WTC11 (cell line): Measurements from ENCODE around the gene NCKAP5. TPM values are rescaled to one million over a fixed set of nuclear protein-coding genes. Genes with fewer than 3 reads are reported as not detected.

Experiments
- ATAC-seq: fragments of 200-7000 bp; cut with Tn5 transposase; 2 replicates; pipeline ENCODE4 v1.10.0; 2021; ENCODE audit warnings: mild to moderate bottlenecking, moderate library complexity
- CTCF ChIA-PET: fragments of 300-600 bp; sonication (Branson Sonifier 250); formaldehyde crosslinking; loops from one replicate; lab custom pipeline; 2021; ENCODE audit warnings: antibody characterized with exemption; lab: Charles Lee
- POLR2A ChIA-PET: fragments of 350-600 bp; sonication (Branson Sonifier 250); formaldehyde crosslinking; loops from one replicate; lab custom pipeline; 2021; ENCODE audit warnings: antibody characterized with exemption; lab: Charles Lee
- DNase-seq: peaks from one replicate; pipeline ENCODE4 v3.0.0; 2021; ENCODE audit warnings: low spot score
- H3K27ac Mint-ChIP-seq: 2 replicates; pipeline ENCODE4 v1.8.0; 2021; ENCODE audit warnings: mixed read lengths
- H3K27me3 Mint-ChIP-seq: 2 replicates; pipeline ENCODE4 v1.8.0; 2021; ENCODE audit warnings: low read depth, mild to moderate bottlenecking, moderate library complexity, mixed read lengths
- H3K36me3 Mint-ChIP-seq: 2 replicates; pipeline ENCODE4 v1.8.0; 2021; ENCODE audit warnings: mixed read lengths
- H3K4me1 Mint-ChIP-seq: 2 replicates; pipeline ENCODE4 v1.8.0; 2022; ENCODE audit warnings: mixed read lengths
- H3K4me3 Mint-ChIP-seq: 2 replicates; pipeline ENCODE4 v1.8.0; 2021; ENCODE audit warnings: mild to moderate bottlenecking, moderate library complexity, mixed read lengths
- H3K9me3 Mint-ChIP-seq: 2 replicates; pipeline ENCODE4 v1.8.0; 2021; ENCODE audit warnings: mixed read lengths
- ELF4 ChIP-seq: sonication (generic); formaldehyde crosslinking; IDR thresholded peaks from 2 replicates; pipeline ENCODE4 v1.8.1; 2022; ENCODE audit warnings: low read depth, mild to moderate bottlenecking, moderate library complexity, missing genetic modification reagents
- EMX1 ChIP-seq: fragments of 250-450 bp; sonication (Bioruptor Pico); IDR thresholded peaks from 2 replicates; pipeline ENCODE4 v1.8.0; 2021; ENCODE audit warnings: mild to moderate bottlenecking
- JAZF1 ChIP-seq: fragments of 250-450 bp; sonication (Bioruptor Pico); IDR thresholded peaks from 2 replicates; pipeline ENCODE4 v1.9.0; 2021; ENCODE audit warnings: moderate library complexity, mild to moderate bottlenecking, inconsistent platforms
- KAT7 ChIP-seq: sonication (generic); formaldehyde crosslinking; IDR thresholded peaks from 2 replicates; pipeline ENCODE4 v1.8.1; 2023; ENCODE audit warnings: missing genetic modification reagents, mild to moderate bottlenecking, borderline replicate concordance
- MXD4 ChIP-seq: fragments of 250-450 bp; sonication (Bioruptor Pico); IDR thresholded peaks from 2 replicates; pipeline ENCODE4 v1.8.0; 2021; ENCODE audit warnings: mild to moderate bottlenecking, moderate library complexity, borderline replicate concordance
- NFATC4 ChIP-seq: fragments of 250-450 bp; sonication (Bioruptor Pico); IDR thresholded peaks from 2 replicates; pipeline ENCODE4 v1.9.0; 2021; ENCODE audit warnings: mild to moderate bottlenecking
- NR3C1 ChIP-seq: sonication (generic); formaldehyde crosslinking; conservative IDR thresholded peaks from 2 replicates; pipeline ENCODE4 v1.8.1; 2023; ENCODE audit warnings: low read depth, mild to moderate bottlenecking, missing genetic modification reagents
- OVOL2 ChIP-seq: fragments of 250-450 bp; sonication (Bioruptor Pico); IDR thresholded peaks from 2 replicates; pipeline ENCODE4 v1.9.0; 2021; ENCODE audit warnings: mild to moderate bottlenecking, borderline replicate concordance
- RORB ChIP-seq: fragments of 250-450 bp; sonication (Bioruptor Pico); IDR thresholded peaks from 2 replicates; pipeline ENCODE4 v1.9.0; 2021; ENCODE audit warnings: mild to moderate bottlenecking
- SMAD3 ChIP-seq: sonication (generic); formaldehyde crosslinking; IDR thresholded peaks from 2 replicates; pipeline ENCODE4 v1.8.0; 2022; ENCODE audit warnings: missing genetic modification reagents, mild to moderate bottlenecking, borderline replicate concordance
- SP1 ChIP-seq: sonication (generic); formaldehyde crosslinking; conservative IDR thresholded peaks from 2 replicates; pipeline ENCODE4 v1.8.1; 2022; ENCODE audit warnings: missing genetic modification reagents
- ZNF219 ChIP-seq: sonication (generic); formaldehyde crosslinking; IDR thresholded peaks from 2 replicates; pipeline ENCODE4 v1.8.0; 2023; ENCODE audit warnings: missing genetic modification reagents, mild to moderate bottlenecking, borderline replicate concordance
- ZNF232 ChIP-seq: sonication (generic); formaldehyde crosslinking; IDR thresholded peaks from 2 replicates; pipeline ENCODE4 v1.8.0; 2022; ENCODE audit warnings: mild to moderate bottlenecking, missing genetic modification reagents
- total RNA-seq: library from RNA; stranded (reverse); gene quantifications from 3 replicates; pipeline ENCODE4 v1.2.3, GENCODE V29; 2021
- TF ChIP-seq, protein P1 (sequence below): sonication (generic); formaldehyde crosslinking; IDR thresholded peaks from 2 replicates; pipeline ENCODE4 v1.8.1; 2023; ENCODE audit warnings: mild to moderate bottlenecking, missing genetic modification reagents, moderate library complexity
- TF ChIP-seq, protein P2 (sequence below): fragments of 250-450 bp; sonication (Bioruptor Pico); conservative IDR thresholded peaks from 2 replicates; pipeline ENCODE4 v1.9.0; 2021; ENCODE audit warnings: mild to moderate bottlenecking
- TF ChIP-seq, protein P3 (sequence below): fragments of 250-450 bp; sonication (Bioruptor Pico); IDR thresholded peaks from 2 replicates; pipeline ENCODE4 v1.9.0; 2021; ENCODE audit warnings: moderate library complexity, mild to moderate bottlenecking, inconsistent platforms, borderline replicate concordance
- TF ChIP-seq, protein P4 (sequence below): sonication (generic); formaldehyde crosslinking; conservative IDR thresholded peaks from 2 replicates; pipeline ENCODE4 v1.8.1; 2023; ENCODE audit warnings: mild to moderate bottlenecking, low read depth, missing genetic modification reagents, moderate library complexity
- TF ChIP-seq, protein P5 (sequence below): sonication (generic); formaldehyde crosslinking; IDR thresholded peaks from 2 replicates; pipeline ENCODE4 v1.8.1; 2023; ENCODE audit warnings: mild to moderate bottlenecking, missing genetic modification reagents, borderline replicate concordance
- TF ChIP-seq, protein P6 (sequence below): sonication (generic); formaldehyde crosslinking; IDR thresholded peaks from 2 replicates; pipeline ENCODE4 v1.8.0; 2022; ENCODE audit warnings: mild to moderate bottlenecking, missing genetic modification reagents
- TF ChIP-seq, protein P7 (sequence below): sonication (generic); formaldehyde crosslinking; IDR thresholded peaks from 2 replicates; pipeline ENCODE4 v1.8.0; 2023; ENCODE audit warnings: missing genetic modification reagents

The NCKAP5 gene
- total RNA-seq, 1 experiment from 2014 or later, result 0.55 TPM

DNA sequence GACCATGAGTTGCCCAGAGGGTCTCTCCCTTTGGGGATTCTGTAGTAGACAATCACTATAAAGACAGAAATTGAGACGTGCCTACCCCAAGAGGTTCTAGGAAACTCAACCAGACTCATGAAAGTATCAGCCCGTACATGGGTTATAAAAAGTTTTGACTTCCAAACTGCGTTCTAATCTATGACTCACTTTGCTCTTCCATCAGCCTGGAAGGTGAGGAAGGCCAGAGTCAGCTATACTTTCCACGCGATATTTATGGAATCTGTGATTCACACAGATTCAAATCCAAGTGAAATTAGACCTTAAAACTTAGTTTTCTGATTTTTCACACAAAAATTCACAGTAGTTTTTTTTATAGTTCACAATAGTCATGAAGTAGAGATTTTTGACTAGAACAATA lies 890.6 kb downstream of the NCKAP5 start:
- DNase-seq (no peak), ATAC-seq (no peak)
- TF ChIP-seq MXD4 (CRISPR knock-in tag), result no peak
- TF ChIP-seq ZNF232 (CRISPR knock-in tag), result no peak
- TF ChIP-seq, protein P1, sequence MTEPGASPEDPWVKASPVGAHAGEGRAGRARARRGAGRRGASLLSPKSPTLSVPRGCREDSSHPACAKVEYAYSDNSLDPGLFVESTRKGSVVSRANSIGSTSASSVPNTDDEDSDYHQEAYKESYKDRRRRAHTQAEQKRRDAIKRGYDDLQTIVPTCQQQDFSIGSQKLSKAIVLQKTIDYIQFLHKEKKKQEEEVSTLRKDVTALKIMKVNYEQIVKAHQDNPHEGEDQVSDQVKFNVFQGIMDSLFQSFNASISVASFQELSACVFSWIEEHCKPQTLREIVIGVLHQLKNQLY (CRISPR knock-in tag), result no peak
- no peak for TF ChIP-seq ZNF219 (CRISPR knock-in tag)
- TF ChIP-seq NFATC4, result no peak
- TF ChIP-seq, protein P2, sequence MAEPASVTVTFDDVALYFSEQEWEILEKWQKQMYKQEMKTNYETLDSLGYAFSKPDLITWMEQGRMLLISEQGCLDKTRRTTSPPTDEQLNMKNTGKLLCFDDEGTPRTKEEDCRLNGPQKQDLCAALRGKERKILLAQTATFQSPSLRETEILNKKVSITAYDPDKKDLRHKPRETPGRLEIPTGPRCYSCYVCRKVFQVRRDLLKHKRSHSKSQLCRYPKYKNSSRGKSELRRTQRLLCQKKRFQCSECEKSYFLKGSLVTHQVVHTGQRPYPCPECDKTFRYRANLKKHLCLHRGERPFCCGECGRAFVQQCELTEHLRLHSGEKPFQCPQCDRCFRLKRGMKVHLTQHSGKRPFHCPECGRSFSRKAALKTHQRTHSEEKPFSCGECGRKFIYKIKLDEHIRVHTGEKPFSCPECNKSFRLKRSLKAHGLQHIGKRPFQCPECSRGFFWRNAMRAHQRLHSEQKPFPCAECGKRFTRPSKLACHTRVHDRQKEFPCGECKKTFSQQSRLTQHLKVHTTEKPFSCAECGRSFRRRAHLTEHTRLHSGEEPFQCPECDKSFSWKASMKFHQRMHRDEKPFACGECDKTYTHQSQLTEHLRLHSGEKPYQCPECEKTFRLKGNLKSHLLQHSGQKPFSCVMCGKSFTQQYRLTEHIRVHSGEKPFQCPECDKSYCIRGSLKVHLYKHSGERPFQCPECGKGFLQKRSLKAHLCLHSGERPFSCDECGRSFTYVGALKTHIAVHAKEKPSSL (CRISPR knock-in tag), result no peak
- TF ChIP-seq ELF4 (CRISPR knock-in tag), result no peak
- TF ChIP-seq, protein P3, sequence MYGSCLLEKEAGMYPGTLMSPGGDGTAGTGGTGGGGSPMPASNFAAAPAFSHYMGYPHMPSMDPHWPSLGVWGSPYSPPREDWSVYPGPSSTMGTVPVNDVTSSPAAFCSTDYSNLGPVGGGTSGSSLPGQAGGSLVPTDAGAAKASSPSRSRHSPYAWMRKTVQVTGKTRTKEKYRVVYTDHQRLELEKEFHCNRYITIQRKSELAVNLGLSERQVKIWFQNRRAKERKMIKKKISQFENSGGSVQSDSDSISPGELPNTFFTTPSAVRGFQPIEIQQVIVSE (CRISPR knock-in tag), result no peak
- no peak for TF ChIP-seq KAT7 (CRISPR knock-in tag)
- TF ChIP-seq EMX1 (CRISPR knock-in tag), result no peak
- TF ChIP-seq, protein P4, sequence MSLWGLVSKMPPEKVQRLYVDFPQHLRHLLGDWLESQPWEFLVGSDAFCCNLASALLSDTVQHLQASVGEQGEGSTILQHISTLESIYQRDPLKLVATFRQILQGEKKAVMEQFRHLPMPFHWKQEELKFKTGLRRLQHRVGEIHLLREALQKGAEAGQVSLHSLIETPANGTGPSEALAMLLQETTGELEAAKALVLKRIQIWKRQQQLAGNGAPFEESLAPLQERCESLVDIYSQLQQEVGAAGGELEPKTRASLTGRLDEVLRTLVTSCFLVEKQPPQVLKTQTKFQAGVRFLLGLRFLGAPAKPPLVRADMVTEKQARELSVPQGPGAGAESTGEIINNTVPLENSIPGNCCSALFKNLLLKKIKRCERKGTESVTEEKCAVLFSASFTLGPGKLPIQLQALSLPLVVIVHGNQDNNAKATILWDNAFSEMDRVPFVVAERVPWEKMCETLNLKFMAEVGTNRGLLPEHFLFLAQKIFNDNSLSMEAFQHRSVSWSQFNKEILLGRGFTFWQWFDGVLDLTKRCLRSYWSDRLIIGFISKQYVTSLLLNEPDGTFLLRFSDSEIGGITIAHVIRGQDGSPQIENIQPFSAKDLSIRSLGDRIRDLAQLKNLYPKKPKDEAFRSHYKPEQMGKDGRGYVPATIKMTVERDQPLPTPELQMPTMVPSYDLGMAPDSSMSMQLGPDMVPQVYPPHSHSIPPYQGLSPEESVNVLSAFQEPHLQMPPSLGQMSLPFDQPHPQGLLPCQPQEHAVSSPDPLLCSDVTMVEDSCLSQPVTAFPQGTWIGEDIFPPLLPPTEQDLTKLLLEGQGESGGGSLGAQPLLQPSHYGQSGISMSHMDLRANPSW (CRISPR knock-in tag), result no peak
- TF ChIP-seq SMAD3 (CRISPR knock-in tag), result no peak
- TF ChIP-seq RORB, result no peak
- TF ChIP-seq JAZF1 (CRISPR knock-in tag), result no peak
- no peak overlapping the region for H3K4me3 Mint-ChIP-seq
- POLR2A ChIA-PET, result no interaction called here
- no peaks in the 10 kb centered on the region for H3K36me3 Mint-ChIP-seq
- CTCF ChIA-PET, result no interaction called here
- no peaks in the 10 kb centered on the region for H3K4me1 Mint-ChIP-seq
- peaks cover 74% of the 10 kb centered on the region for H3K27me3 Mint-ChIP-seq
- H3K27ac Mint-ChIP-seq, result no peak overlapping the region
- H3K9me3 Mint-ChIP-seq, result no peaks in the 10 kb centered on the region

DNA sequence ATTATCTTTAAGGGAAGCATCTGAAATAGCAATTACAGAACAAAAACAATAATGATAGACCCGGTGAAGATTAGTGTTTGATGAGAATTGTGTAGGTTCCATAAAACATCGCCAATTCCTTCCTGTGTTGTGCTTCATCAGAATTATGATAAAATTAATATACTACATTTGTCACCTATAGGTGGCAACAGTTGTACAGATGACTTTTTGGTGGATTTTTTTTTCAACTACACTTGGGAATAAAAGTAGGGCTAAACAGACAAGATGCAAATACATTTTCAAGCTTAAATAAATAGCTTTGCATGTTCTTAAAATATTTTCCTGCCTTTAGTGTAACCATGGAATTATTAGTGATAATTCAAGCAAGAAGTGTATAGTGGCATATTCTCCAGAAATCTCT lies 891.3 kb downstream of the NCKAP5 start:
- POLR2A ChIA-PET, result no interaction called here
- H3K27me3 Mint-ChIP-seq, result peaks cover 81% of the 10 kb centered on the region
- ATAC-seq, result no peak
- TF ChIP-seq, protein P5, sequence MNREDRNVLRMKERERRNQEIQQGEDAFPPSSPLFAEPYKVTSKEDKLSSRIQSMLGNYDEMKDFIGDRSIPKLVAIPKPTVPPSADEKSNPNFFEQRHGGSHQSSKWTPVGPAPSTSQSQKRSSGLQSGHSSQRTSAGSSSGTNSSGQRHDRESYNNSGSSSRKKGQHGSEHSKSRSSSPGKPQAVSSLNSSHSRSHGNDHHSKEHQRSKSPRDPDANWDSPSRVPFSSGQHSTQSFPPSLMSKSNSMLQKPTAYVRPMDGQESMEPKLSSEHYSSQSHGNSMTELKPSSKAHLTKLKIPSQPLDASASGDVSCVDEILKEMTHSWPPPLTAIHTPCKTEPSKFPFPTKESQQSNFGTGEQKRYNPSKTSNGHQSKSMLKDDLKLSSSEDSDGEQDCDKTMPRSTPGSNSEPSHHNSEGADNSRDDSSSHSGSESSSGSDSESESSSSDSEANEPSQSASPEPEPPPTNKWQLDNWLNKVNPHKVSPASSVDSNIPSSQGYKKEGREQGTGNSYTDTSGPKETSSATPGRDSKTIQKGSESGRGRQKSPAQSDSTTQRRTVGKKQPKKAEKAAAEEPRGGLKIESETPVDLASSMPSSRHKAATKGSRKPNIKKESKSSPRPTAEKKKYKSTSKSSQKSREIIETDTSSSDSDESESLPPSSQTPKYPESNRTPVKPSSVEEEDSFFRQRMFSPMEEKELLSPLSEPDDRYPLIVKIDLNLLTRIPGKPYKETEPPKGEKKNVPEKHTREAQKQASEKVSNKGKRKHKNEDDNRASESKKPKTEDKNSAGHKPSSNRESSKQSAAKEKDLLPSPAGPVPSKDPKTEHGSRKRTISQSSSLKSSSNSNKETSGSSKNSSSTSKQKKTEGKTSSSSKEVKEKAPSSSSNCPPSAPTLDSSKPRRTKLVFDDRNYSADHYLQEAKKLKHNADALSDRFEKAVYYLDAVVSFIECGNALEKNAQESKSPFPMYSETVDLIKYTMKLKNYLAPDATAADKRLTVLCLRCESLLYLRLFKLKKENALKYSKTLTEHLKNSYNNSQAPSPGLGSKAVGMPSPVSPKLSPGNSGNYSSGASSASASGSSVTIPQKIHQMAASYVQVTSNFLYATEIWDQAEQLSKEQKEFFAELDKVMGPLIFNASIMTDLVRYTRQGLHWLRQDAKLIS (CRISPR knock-in tag), result no peak
- TF ChIP-seq SP1 (CRISPR knock-in tag), result no peak
- no peak for TF ChIP-seq EMX1 (CRISPR knock-in tag)
- no peak for TF ChIP-seq OVOL2 (CRISPR knock-in tag)
- TF ChIP-seq, protein P6, sequence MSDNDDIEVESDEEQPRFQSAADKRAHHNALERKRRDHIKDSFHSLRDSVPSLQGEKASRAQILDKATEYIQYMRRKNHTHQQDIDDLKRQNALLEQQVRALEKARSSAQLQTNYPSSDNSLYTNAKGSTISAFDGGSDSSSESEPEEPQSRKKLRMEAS, result no peak
- no peak for TF ChIP-seq RORB
- TF ChIP-seq, protein P7, sequence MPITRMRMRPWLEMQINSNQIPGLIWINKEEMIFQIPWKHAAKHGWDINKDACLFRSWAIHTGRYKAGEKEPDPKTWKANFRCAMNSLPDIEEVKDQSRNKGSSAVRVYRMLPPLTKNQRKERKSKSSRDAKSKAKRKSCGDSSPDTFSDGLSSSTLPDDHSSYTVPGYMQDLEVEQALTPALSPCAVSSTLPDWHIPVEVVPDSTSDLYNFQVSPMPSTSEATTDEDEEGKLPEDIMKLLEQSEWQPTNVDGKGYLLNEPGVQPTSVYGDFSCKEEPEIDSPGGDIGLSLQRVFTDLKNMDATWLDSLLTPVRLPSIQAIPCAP (CRISPR knock-in tag), result no peak
- no peak for TF ChIP-seq NR3C1

More for the DNA sequence above, 891.3 kb downstream of the NCKAP5 start:
- H3K4me1 Mint-ChIP-seq, result no peaks in the 10 kb centered on the region
- CTCF ChIA-PET, result interaction anchor here (1.3 kb wide), 1 partner anchor 26 kb away, joined by 3 read pairs; no protein-coding TSS in a partner anchor
- DNase-seq, result no peak
- H3K36me3 Mint-ChIP-seq, result no peaks in the 10 kb centered on the region
- no peak overlapping the region for H3K27ac Mint-ChIP-seq
- H3K9me3 Mint-ChIP-seq, result no peaks in the 10 kb centered on the region
- H3K4me3 Mint-ChIP-seq, result no peak overlapping the region
